ENCODE data around the gene ALDH1L1.

DNA sequence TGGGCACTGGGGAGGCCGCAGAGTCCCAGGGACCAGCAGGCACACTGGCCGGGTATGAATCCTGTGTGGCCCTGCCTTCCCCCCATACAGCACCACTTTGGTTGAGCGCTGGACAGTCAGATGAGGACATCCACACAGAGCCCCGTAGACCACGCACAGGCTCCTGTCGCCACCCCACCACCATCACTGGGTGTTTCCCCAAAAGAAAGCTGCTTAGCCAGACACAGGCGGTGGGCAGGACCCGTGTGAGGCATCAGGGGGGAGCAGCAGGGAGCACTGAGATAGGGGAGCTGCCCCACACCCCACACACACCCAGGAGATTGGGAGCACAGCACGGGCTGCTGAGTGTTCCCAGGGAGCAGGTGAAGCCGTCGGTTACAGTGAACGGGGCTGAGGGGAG is 54.1 kb downstream of the ALDH1L1 start:
- no peak for TF ChIP-seq CTCF (IDR thresholded peaks at IDR 0.05)
- no peak for TF ChIP-seq POLR2AphosphoS5 (IDR thresholded peaks at IDR 0.05)
